A549 (cell line): ENCODE data around the gene HS6ST2.

Experiments used
- KDM5A ChIP-seq: fragments of 200-600 bp; sonication (generic); IDR thresholded peaks from 2 replicates; pipeline ENCODE4 v1.6.1; 2016; ENCODE audit warnings: antibody characterized with exemption, mild to moderate bottlenecking
- POLR2A ChIP-seq: IDR thresholded peaks from 2 replicates; pipeline ENCODE4 v1.6.1; 2012; ENCODE audit warnings: mild to moderate bottlenecking, low read length
- TF ChIP-seq, protein P1 (sequence below): fragments of 200-600 bp; sonication (generic); IDR thresholded peaks from 2 replicates; pipeline ENCODE4 v1.6.1; 2016; ENCODE audit warnings: antibody characterized with exemption, mild to moderate bottlenecking, moderate library complexity
- TF ChIP-seq, protein P2 (sequence below): fragments of >200 bp; sonication (Bioruptor Twin); formaldehyde crosslinking; IDR thresholded peaks from 3 replicates; pipeline ENCODE4 v1.5.1; 2016
- TF ChIP-seq, protein P3 (sequence below): fragments of 450-650 bp; IDR thresholded peaks from 2 replicates; pipeline ENCODE4 v1.6.1; 2014; ENCODE audit warnings: antibody characterized with exemption

DNA sequence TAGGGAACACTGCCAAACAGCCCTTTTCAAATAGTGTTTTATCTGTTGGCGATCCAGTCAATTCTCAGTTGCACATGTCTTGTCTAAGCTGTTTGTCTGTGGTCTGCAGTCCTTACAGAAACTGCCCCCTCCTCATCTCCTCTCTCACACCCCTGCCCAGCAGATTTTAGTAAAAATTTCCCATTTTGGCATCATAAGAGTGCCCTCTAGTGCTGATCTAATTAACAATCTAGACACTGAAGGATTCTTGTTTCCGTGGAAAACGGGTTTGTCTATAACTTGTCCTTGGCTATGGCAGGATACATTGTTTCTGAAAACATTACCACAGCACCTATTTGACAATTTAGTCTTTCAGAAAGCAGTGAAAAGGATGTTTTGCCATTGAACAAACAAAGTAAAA lies 242.4 kb downstream of the HS6ST2 start:
- TF ChIP-seq, protein P1, sequence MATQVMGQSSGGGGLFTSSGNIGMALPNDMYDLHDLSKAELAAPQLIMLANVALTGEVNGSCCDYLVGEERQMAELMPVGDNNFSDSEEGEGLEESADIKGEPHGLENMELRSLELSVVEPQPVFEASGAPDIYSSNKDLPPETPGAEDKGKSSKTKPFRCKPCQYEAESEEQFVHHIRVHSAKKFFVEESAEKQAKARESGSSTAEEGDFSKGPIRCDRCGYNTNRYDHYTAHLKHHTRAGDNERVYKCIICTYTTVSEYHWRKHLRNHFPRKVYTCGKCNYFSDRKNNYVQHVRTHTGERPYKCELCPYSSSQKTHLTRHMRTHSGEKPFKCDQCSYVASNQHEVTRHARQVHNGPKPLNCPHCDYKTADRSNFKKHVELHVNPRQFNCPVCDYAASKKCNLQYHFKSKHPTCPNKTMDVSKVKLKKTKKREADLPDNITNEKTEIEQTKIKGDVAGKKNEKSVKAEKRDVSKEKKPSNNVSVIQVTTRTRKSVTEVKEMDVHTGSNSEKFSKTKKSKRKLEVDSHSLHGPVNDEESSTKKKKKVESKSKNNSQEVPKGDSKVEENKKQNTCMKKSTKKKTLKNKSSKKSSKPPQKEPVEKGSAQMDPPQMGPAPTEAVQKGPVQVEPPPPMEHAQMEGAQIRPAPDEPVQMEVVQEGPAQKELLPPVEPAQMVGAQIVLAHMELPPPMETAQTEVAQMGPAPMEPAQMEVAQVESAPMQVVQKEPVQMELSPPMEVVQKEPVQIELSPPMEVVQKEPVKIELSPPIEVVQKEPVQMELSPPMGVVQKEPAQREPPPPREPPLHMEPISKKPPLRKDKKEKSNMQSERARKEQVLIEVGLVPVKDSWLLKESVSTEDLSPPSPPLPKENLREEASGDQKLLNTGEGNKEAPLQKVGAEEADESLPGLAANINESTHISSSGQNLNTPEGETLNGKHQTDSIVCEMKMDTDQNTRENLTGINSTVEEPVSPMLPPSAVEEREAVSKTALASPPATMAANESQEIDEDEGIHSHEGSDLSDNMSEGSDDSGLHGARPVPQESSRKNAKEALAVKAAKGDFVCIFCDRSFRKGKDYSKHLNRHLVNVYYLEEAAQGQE: no peak
- TF ChIP-seq, protein P2, sequence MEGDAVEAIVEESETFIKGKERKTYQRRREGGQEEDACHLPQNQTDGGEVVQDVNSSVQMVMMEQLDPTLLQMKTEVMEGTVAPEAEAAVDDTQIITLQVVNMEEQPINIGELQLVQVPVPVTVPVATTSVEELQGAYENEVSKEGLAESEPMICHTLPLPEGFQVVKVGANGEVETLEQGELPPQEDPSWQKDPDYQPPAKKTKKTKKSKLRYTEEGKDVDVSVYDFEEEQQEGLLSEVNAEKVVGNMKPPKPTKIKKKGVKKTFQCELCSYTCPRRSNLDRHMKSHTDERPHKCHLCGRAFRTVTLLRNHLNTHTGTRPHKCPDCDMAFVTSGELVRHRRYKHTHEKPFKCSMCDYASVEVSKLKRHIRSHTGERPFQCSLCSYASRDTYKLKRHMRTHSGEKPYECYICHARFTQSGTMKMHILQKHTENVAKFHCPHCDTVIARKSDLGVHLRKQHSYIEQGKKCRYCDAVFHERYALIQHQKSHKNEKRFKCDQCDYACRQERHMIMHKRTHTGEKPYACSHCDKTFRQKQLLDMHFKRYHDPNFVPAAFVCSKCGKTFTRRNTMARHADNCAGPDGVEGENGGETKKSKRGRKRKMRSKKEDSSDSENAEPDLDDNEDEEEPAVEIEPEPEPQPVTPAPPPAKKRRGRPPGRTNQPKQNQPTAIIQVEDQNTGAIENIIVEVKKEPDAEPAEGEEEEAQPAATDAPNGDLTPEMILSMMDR: peak; percentile 40
- TF ChIP-seq KDM5A: no peak
- TF ChIP-seq, protein P3, sequence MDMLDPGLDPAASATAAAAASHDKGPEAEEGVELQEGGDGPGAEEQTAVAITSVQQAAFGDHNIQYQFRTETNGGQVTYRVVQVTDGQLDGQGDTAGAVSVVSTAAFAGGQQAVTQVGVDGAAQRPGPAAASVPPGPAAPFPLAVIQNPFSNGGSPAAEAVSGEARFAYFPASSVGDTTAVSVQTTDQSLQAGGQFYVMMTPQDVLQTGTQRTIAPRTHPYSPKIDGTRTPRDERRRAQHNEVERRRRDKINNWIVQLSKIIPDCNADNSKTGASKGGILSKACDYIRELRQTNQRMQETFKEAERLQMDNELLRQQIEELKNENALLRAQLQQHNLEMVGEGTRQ: no peak
- TF ChIP-seq POLR2A: no peak
